ENCODE data around the gene TLR4.

The TLR4 gene

DNA sequence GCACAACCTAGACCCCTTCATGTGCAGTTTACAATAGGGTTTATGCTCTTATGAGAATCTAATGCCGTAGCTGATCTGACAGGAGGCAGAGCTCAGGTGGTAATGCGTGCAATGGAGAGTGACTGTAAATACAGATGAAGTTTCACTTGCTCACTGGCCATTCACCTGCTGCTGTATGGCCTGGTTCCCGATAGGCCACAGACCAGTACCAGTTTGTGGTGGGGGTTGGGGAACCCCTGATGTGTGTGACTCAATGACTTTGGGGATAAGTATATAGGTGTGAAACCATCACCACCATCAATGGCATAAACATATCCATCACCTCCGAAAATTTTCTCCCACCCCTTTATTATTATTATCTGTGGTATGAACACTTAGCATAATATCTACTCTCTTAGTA, 42.1 kb downstream of the TLR4 start:
- no peak for DNase-seq

GRCh38 chr9:117747386-117747970, 43.3 kb downstream of the TLR4 start:
- no peak for DNase-seq

DNA sequence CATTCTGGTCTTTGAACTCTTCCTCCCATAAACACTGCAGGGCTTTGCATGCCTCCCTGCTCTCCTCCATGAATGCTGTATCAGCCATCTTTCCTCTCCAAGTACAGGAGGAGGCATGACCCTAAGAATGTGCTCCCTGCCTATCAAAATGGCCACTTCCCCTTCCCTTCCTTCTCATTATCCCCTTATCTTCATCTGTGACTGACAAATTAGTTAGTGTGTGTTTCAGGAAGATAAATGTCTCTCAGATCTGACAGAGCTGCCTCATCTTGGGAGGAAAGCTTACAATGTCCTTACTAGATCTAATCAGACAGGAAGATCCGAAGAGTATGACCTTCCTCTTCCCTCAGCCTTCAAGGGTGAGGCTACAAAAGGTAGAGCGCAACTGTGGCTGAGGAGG, 46.2 kb downstream of the TLR4 start:
- DNase-seq, result no peak

DNA sequence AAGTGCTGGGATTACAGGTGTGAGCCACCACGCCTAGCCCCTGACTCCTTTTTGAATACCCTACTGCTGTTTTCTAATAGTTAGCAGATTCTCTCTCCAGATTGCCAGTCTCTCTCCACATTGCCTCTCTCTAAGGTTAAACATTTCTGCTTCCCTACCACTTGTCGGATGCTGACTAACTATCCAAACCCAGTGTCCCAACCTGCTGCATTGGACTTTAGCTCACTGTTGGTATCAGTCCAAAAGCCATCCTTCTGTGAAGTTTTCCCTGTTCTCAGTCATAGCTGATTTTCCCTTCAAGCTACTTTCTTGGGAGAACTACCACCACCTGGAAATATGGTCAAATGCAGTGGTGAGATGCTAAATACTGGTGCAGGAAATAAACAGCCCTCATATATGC, 48.7 kb downstream of the TLR4 start:
- no peak for DNase-seq

- DNase-seq, result peak; percentile 9
These were observed 53.5 kb downstream of the TLR4 start for GRCh38 chr9:117757561-117758190.

GRCh38 chr9:117763314-117763713, 59.1 kb downstream of the TLR4 start:
- DNase-seq, result no peak

GRCh38 chr9:117768750-117769395, 64.7 kb downstream of the TLR4 start:
- DNase-seq, result no peak

DNA sequence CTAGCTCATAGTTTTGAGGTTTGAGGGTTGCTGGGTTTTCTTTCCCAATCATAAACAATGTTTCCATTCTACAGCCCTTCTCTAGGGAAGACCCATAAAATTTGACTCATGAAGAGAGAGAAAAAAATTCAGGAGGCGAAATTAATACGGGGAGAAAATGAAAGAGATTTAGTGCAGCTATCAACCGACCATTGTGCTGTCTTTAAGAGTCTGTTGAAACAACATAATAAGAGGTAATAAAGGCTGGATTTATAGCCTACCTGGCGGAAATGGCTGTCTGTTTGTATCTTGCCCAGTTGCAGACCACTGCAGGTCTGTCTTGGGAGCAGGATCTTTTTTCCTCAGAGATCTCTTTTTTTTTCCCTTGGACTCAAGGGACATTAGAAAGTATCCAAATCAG, 66.9 kb downstream of the TLR4 start:
- peak; percentile 27 for DNase-seq

GRCh38 chr9:117772960-117773359, 68.8 kb downstream of the TLR4 start:
- DNase-seq, result no peak
